HL-60/S4 treated with retinoic acid at 250 ng/mL for 4 days and 3 days (cell line): ENCODE data around the gene UNG.

Source experiments
- in situ Hi-C: fragments of 300-500 bp; cut with MboI; formaldehyde crosslinking; loops from 2 replicates; pipeline ENCODE4 v1.7.0; 2022; ENCODE audit warnings: low sequenced_read_pairs

Gene UNG

DNA sequence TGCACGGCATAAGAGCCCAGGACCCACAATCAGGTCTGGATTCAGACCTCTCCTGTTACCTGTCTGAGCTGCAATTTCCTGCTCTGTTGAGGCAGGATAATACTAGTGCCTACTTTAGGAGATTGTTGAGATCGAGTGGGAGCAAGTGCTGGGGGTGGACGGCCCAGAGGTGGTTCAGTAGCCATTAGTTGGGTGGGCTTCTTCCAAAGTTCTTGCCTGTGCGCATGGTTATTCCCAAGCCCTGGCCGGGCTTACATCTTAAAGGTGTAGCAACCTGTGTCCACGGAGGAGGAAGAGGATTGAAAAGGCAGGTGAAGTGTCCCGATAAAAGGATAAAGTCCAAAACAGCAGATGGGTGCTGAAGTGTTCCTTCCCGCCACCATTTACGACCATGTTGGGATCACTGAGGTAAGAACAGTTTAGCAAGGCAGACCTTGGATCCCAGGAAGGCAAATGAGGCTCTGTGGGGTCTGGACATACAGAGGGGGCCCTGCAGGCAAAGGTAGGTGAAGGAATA is 52.8 kb downstream of the UNG start:
- in situ Hi-C loops: no loop called here

DNA sequence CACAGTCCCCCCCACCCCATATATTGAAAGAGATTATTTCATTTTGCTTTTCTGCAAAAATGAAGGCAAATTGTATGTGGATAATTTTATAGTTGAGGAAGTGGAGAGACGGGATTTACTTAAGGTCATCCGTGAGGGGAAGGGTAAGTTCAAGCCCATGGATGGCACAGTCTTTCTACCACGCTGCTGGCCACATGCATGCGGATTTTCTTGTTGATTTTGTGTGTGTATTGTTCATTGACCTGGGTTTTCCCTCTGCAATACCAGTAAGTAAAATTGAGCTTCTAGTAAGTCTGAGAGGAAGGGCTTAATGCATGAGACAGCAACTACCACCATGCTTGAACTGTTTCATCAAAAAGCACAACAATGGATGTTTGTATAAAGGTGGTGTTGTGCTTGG is 54.1 kb downstream of the UNG start:
- in situ Hi-C loops: no loop called here

GRCh38 chr12:109153821-109154441 is 56.5 kb downstream of the UNG start:
- in situ Hi-C loops: no loop called here

- in situ Hi-C loops: no loop called here
Observed at GRCh38 chr12:109154451-109155438, 57.3 kb downstream of the UNG start.

GRCh38 chr12:109156036-109156435 is 58.6 kb downstream of the UNG start:
- in situ Hi-C loops: no loop called here

- in situ Hi-C loops: no loop called here
Observed at GRCh38 chr12:109156586-109156985, 59.2 kb downstream of the UNG start.

GRCh38 chr12:109157986-109158385 is 60.6 kb downstream of the UNG start:
- in situ Hi-C loops: no loop called here

DNA sequence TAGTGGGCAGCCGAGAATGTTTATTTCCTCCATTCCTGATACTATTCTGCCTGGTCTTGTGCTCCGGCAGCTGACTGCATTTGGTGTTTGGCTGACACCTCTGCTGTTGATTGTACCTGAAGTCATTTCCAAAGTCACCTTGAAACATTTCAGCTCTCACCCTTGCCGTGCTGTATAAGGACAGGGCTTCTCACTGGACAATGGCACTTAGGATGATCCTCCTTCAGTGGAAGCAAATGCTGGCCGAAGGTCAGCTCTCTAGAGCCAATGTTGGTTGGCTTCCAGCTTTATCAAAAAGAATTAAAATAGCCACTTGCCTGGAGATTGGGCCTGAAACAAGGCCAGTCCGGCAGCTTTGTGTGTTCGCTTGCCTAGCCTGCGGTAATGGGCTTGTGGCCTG is 63.0 kb downstream of the UNG start:
- in situ Hi-C loops: no loop called here
